NCI-H510A treated with DMSO at 0.1 percent for 48 hours (cell line): ENCODE data around the gene DUS2.
"Not testable (repeated sequence)": the region's sequence is repeated elsewhere in the genome, so short reads cannot be mapped to it uniquely, and the experiment has no call there.

Experiments
- DNase-seq: peaks from one replicate; lab custom pipeline; 2025; lab: John Stamatoyannopoulos, UW

DUS2 gene

DNA sequence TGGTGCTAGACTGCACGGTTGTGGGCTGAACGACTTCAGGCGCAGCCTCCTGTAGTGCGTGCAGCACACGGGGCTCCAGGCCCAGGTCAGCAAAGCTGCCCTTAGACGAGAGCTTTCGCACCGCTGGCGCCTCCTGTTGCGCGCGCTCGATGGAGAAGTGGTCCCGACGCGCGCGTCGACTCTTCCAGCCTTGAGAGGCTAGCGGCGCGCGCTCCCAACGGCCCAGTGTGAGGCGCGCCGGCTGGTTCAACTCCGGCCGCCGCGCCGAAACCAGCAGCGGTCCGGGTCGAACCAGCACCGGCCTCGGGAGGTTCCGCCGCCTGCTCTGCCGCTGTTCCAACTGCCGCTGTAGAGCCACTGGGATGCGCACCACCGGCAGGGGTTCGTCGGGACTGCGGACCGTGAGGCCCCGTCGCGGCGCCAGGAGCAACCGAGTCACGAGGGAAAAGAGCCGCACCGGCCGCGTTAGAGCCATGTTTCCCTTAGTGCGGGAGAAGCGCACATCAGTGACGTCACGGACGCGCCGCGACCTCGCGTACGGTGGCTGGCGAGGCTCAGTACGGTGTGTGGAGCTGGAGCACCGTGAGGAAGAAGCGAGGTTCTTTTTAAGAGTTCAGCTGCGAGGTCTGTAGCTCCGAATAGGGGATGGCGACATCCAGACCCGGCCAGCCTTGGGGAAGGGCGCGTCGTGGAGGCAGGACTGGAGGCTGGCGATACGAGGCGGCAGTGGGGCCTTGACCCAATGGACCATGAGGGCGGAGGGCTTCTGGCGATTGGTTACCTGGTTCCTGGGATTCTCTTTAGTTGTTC is at the start of gene DUS2, which contains the start of gene DDX28:
Gene DUS2 (plus strand): TSS at position 557 of the 810 bp plus-strand sequence. CDS start 14,740 bp downstream, outside the sequence.
Gene DDX28 (minus strand): TSS at position 505 of the 810 bp plus-strand sequence. CDS start 30 bp downstream, at position 475.
- DNase-seq = peak; percentile 80

DNA sequence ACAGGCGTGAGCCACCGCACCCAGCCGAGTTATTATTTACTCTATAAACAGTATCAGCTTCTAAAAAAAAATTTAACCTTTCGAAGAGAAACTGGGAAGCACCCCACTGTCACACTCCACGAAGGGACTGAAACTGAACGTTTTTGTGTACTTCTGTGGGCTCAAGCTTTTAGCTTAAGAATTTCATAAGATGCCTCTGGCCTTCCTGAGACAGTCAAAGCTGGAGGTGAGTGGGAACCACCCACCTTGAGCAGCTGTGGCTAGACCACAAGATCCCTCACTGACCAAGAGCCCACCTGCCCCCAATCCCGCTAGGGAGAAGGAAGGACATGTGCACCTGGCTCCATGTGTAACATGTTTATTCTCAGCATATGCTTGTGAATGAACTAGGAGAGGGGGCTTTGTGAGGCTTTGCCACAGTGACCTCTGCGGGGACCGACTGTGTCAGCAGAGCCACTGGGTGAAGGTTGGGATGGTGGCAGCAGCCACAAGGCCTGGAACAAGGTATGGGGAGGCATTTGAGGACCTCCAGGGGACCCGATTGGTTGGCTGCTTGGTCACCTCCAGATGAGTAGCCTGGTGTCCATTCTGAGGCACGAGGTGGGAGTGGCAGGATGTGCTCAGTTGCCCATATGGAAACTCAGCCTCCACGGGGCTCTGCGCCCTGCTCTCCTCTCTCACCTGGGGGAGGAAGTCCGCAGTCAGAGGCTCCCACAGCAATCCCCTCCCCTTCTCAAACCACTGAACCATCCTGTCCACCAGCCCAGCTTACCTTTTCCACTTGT is 47.6 kb upstream of the DUS2 start:
- DNase-seq = no peak

DNA sequence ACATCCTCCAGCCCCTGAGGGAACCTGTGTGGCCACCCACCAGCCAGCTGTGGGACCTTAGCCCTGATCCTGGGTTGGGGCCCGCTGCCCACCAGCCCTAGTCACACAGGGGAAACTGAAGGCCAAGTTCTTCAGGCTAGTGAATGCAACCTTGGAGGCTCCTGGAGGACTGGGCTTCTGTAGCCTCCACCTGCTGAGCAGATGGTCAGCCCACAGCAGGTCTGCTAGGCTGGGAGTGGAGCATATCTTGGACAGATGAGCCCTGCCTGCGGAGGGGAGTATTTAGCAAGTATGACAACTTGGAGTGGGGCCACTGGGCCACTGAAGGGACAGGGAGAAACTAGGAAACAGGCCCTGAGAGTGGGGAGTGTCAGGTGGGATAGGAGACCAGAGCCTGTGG is 46.9 kb upstream of the DUS2 start:
- DNase-seq = no peak

DNA sequence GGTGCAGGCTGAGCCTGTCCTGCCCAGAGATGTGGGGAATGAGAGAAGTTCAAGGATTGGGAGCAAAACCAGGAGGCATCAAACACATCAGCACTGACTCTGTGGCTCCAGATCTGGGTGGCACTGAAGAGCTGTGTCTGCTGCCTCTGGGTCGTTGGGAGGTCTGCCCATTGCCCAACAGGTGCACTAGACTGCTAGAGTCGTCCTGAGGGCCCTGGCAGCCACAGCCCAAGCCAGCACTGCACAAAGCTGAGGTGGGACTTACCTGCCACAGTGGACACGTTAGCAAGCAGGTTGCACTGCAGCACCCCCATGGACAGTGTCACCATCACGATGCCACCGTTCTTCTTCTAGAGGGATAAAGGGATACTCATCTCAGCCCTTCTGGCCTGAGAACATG is 46.1 kb upstream of the DUS2 start:
- no peak for DNase-seq

DNA sequence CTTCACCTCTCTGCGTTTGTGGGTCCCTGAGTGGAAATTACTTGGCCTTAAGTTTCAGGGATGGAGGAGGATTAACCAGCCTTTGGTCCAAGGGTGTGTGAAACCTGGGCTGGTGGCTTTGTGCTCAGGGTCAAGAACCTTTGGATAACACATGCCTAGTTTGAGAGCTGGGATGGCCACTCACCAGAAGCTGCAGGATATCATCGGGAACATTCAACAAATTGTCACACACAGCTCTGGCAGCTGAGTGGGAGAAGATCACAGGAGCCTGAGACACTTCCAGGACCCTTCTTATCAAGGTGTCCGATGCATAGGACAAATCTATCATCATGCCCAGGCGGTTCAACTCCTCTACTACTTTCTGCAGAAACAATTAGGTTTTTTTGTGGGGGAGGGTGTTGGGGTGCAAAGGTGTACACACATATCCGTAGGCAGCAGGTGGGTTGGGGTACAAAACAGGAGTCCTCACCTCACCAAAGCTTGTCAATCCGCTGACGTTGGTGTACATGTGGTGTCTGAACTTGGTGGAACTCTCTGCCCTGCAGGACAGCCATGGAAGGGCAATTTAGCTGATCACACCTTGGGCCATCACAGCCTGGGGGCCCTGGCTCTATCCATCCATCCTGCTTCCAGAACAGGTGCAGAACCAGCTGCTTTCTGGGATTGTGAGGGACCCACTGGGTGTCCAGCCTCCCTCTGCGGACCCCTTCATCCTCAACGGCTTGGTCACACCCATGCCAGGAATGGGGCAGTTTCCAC is 45.4 kb upstream of the DUS2 start:
- DNase-seq = no peak

DNA sequence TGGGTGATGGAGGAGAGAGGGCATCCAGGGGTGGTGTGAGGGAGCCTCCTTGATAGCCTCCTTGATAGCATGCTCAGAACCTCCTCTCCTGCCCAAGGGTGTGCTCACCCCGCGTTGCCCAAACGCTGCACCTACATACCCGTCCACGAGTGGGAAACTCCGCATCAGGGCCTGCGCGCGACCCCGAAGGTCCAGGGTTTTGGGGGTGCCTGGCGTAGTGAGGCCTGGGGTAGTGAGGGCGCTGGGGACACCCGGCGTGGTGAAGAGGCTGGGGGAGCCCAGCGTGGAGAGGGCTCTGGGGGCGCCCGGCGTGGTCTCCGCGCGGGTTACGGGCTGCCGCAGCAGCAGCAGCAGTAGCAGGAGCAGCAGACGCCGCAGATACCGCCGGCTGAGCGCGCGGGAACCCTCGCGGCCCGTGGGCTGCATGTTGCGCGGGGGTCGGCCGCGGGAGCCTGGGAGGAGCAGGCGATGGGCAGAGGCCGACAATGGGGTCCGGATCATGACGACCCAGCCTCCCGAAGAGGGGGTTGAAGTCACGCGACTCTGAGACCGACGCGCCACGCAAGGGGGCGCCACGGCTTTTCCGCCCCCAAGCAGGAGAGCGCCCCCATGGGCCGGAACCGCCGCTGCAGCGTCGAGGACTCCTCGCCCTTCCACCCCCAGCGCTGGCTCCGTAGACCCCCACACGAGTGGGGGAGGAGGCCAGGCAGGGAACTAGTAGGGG is 43.0 kb upstream of the DUS2 start, which contains the start of gene DPEP3:
Gene DPEP3 (minus strand): TSS at position 545 of the 724 bp plus-strand sequence. CDS start 119 bp downstream, at position 426.
- DNase-seq = no peak

DNA sequence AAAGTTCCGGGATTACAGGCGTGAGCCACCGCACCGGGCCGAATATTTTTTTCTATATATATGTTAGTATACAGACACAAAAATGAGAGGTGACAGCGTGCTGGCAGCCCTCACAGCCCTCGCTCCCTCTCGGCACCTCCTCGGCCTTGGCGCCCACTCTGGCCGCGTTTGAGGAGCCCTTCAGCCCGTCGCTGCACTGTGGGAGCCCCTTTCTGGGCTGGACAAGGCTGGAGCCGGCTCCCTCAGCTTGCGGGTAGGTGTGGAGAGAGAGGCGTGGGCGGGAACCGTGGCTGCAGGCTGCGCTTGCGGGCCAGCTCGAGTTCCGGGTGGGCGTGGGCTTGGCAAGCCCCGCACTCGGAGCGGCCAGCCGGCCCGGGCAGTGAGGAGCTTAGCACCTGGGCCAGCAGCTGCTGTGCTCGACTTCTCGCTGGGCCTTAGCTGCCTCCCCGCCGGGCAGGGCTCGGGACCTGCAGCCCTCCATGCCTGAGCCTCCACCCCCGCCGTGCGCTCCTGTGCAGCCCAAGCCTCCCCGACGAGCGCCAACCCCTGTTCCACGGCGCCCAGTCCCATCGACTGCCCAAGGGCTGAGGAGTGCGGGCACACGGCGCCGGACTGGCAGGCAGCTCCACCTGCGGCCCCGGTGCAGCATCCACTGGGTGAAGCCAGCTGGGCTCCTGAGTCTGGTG is 40.9 kb upstream of the DUS2 start:
- DNase-seq = no peak

DNA sequence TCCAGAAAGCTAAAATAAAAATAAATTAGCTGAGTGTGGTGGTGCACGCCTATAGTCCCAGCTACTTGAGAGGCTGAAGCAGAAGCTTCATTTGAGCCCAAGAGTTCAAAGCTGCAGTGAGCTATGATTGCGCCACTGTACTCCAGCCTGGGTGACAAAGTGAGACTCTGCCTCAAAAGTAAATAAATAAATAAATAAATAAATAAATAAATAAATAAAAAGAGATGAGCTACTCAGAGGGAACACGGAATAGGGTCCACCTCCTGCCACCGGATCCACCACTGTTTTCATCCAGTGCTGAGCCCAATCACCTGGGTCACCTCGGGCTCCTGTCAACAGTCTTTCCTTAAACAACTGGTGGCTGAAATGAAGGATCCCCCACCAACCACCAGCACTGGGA is 36.1 kb upstream of the DUS2 start:
- DNase-seq = no peak

DNA sequence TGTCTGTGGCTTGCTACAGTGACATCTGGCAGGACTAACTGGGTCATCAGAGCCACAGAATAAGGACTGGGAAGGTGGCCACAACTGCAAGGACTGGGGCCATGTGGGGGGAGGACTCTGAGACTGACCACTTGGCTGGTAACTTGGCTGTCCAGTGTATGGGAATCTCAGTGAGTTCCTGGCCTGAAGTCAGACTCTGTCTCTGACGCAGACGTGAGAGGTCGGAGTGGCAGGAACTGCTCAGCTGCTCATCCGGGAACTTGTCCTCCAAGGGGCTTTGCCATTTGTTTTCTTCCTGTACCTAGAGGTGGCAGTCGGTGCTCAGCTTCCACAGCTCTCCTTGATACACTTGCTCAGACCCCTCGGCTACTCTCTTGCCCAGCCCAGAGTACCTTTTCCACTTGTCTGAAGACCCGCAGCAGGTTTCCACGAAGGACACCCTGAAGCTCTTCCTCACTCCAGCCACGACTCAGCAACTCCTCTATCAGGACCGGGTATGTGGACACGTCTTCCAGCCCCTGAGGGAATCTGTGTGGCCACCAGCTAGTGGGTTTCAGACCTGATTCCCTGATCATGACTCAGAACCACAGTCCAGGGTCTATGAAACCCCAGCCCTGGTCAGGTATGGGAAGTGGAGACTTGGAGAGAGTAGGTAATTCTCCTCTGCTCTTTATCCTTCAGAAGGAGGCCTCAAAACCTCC is 35.5 kb upstream of the DUS2 start:
- DNase-seq = no peak

DNA sequence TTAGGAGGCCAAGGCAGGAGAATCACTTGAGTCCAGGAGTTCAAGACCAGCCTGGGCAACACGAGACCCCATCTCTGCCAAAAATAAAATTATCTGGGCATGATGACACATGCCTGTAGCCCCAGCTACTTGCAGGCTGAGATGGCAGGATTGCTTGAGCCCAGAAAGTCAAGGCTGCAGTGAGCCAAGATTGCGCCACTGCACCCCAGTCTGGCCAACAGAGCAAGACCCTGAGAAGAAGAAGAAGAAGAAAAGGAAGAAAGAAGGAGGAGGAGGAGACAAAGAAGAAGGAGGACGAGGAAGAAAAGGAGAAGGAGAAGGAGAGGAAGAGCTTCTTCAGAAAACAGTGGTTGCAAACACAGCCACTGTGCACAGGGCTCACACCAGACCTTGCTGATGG is 34.4 kb upstream of the DUS2 start:
- no peak for DNase-seq

DNA sequence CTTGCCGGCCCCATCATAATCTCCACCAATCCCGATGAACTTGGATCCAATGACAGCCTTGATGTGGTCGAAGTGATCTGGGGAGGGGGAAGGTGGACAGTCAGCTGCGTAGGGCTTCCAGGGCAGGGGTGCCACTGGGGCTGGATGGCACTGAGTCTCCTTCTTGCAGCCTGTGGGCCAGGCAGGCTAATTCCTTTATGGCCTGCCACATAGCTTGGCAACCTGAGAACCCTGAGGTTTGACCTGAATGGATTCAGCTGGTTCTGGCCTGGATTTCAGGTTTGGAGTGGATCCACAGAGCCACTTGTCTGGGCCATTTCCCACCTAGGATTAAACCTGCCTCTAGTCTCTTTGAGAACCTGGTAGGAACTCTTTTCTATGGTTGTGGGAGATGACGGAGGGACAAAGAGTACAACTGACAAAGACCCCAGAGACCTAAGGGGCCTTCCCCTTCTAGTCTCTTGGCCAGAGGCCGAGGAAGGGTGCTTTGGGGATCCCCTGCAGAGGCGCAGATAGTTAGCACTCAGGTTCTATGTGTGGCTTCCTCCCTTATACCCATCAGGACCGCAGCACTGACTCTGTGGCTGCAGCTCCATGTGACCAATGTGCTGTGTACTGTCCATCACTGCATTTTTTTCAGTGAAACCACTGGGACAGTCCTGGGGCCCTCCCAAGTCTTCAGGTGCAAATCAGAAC is 33.6 kb upstream of the DUS2 start:
- no peak for DNase-seq

DNA sequence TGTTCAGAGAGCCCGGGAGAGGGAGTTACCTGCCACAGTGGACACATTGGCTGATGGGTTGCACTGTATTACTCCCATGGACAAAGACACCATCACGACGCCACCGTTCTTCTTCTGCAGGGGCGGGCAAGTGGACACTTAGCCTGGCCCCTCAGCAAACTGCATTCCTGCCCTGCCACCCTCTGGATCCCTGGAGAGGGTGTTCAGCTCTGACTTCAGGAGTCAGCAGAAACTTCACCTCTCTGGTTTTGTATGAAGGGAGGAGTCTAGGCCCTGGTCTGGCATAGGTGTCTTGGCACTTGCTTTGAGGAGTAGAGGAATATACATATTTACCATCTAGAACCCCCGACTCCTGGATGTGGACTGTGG is 33.1 kb upstream of the DUS2 start:
- DNase-seq = no peak

DNA sequence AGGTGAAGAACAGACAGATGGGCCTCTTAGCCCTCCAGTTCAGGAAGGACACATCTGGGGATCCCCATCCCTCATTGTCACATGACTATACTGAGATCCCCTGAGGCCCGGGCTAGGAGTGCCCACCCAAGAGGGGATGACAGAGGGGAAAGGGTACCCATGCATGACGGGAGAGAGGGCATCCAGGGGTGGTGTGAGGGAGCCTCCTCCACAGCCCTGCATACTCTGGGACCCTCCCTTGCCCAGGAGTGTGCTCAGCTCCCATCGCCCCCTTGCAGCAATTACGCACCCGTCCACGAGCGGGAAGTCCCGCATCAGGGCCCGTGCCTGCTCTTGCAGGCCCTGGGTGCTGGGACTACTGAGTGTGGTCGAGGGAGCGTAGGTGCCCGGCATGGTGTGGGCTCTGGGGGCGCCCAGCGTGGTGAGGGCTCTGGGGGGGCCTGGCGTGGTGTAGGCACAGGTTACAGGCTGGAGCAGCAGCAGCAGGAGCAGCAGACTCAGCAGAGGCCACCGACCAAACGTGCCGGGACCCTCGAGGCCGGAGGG is 30.4 kb upstream of the DUS2 start:
- DNase-seq = no peak

DNA sequence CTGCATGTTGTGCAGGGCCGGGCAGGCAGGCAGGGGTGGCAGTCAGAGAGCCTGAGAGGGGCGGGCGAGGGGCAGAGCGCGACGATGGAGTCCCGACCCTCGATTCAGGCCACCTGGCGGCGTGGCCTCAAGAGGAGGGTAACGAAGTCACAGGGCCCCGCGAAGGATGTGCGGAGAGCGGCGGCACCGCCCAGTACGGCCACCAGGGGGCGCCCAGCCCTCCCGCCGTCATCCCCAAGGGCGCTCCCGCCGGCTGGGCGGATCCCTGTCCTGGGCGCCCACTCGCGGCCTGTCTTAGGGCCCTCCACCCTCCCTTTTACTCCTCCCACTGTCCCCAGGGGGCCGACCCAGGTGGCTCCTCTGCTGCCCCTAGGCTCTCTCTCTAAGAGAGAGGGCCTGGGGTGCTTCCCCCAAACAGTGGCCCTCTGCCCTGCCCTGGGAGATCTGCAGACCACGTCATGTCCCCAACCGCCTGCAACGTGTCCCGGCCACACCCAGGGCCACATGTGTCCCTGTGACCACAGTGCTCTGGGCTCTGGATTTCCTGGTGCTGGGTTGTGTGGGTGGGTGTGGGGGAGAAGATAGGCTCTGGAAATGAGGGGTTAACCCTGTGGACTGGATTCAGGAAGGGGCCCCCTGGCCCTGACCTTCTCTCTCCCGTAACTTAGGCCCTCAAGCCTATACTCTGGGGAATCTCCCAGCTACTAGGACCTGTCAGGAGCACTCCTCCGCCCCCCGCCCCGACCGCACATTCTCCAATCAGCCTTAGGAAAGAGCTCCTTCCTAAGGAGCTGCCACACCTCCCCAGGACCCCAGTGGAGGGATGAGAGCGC is 29.7 kb upstream of the DUS2 start:
- peak; percentile 35 for DNase-seq

DNA sequence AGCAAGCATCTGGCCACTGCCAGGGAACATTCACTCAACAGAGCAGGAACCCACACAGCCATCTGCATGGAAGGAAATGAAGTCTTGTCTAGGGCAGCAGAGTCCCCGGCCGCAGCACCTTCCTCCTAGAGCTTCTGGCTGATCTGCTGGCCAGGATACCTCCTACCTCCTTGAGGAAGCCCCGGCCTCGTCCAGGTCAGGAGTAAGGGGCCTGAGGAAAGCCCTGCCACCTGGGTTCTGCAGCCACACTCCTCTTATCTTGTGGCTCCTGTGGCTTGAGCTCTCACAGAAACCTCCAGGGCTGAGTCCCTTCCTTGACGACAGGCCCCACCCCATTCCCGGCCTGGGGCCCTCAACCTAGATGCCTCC is 29.1 kb upstream of the DUS2 start:
- not testable (repeated sequence) for DNase-seq

DNA sequence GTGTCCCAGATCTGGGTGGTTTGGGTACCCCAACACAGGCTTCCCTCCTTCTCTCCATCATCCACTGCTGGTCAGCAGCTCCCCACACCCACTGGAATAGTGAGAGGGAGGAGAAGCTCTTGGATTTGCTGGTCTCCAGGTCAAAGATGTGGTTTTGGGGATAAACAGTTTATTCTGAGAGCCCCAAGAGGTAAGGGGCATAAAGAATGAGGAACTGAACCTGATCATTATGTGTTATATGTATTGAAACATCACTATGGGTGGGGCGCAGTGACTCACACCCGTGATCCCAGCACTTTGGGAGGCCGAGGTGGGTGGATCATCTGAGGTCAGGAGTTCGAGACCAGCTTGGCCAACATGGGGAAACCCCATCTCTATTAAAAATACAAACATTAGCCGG is 27.7 kb upstream of the DUS2 start:
- no peak for DNase-seq

DNA sequence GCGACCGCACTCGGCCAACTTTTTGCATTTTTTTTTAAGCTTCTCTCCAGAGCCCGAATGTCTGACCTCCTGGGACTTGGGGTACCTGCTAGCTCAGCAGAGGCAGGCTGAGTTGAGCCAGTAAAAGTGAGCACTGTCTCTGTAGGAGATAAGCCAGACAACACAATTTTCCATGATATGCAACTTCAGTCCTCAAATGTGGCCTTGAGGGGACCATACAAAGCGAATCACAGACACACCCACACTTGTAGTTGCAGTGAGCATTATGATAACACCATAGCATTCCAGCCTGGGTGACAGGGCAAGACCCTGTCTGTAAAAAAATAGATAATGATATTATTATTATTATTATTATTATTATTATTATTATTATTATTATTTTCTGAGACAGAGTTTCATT is 26.4 kb upstream of the DUS2 start:
- DNase-seq = no peak

DNA sequence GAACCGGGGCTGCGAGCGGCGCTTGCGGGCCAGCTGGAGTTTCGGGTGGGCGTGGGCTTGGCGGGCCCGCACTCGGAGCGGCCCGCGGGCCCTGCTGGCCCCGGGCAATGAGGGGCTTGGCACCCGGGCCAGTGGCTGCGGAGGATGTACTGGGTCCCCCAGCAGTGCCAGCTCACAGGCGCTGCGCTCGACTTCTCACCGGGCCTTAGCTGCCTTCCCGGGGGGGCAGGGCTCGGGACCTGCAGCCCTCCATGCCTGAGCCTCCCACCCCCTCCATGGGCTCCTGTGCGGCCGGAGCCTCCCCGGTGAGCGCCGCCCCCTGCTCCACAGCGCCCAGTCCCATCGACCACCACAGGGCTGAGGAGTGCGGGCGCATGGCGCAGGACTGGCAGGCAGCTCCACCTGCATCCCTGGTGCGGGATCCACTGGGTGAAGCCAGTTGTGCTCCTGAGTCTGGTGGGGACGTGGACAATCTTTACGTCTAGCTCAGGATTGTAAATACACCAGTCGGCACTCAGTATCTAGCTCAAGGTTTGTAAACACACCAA is 24.8 kb upstream of the DUS2 start:
- DNase-seq = not testable (repeated sequence)
